ENCODE measurements around the gene NFATC2.

DNA sequence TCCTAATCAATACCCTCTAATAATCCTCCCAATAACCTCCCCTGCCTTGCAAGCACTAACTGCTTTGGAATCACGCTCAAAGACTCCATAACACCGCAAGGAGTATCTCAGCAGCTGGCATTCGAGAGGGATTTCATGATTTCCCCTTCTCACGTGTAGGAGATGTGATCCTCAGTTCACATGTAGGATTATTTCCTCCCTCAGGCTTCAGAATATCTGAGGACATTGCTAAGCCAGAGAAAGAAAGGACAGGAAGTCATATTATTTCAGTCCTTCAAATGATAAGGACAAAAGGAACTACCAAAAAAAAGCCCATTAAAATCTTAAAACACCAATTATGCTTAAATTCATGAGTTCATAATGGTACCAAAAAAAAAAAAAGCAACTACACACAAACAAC is 122.9 kb downstream of the NFATC2 start:
- TF ChIP-seq TAF1 (IDR thresholded peaks at IDR 0.05; ENCODE audit: borderline replicate concordance, insufficient read depth, low read length) (no peak), SIN3A (IDR thresholded peaks at IDR 0.05; ENCODE audit: borderline replicate concordance, insufficient read depth, low read length) (no peak)
- TF ChIP-seq, protein P1, sequence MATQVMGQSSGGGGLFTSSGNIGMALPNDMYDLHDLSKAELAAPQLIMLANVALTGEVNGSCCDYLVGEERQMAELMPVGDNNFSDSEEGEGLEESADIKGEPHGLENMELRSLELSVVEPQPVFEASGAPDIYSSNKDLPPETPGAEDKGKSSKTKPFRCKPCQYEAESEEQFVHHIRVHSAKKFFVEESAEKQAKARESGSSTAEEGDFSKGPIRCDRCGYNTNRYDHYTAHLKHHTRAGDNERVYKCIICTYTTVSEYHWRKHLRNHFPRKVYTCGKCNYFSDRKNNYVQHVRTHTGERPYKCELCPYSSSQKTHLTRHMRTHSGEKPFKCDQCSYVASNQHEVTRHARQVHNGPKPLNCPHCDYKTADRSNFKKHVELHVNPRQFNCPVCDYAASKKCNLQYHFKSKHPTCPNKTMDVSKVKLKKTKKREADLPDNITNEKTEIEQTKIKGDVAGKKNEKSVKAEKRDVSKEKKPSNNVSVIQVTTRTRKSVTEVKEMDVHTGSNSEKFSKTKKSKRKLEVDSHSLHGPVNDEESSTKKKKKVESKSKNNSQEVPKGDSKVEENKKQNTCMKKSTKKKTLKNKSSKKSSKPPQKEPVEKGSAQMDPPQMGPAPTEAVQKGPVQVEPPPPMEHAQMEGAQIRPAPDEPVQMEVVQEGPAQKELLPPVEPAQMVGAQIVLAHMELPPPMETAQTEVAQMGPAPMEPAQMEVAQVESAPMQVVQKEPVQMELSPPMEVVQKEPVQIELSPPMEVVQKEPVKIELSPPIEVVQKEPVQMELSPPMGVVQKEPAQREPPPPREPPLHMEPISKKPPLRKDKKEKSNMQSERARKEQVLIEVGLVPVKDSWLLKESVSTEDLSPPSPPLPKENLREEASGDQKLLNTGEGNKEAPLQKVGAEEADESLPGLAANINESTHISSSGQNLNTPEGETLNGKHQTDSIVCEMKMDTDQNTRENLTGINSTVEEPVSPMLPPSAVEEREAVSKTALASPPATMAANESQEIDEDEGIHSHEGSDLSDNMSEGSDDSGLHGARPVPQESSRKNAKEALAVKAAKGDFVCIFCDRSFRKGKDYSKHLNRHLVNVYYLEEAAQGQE (IDR thresholded peaks at IDR 0.05; ENCODE audit: insufficient read depth in 1 of 2, low read depth in 2 of 2, low read length in 2 of 2): no peak

Measured in PFSK-1 (cell line).